AG04450 (cell line): Measurements from ENCODE around the gene DNMT3A. TPM values are rescaled to one million over a fixed set of nuclear protein-coding genes. Genes with fewer than 3 reads are reported as not detected.

Experiments used
- CTCF ChIA-PET: fragments of 300-600, 350-600 bp; formaldehyde crosslinking; extraction: SDS; loops from one replicate; lab custom pipeline; 2022; ENCODE audit warnings: antibody characterized with exemption, inconsistent platforms; lab: Charles Lee
- POLR2A ChIA-PET: fragments of 350-600 bp; formaldehyde crosslinking; extraction: SDS; loops from one replicate; lab custom pipeline; 2021; ENCODE audit warnings: antibody characterized with exemption, inconsistent platforms; lab: Yijun Ruan, JAX
- DNase-seq: peaks from one replicate; pipeline ENCODE4 v3.0.0-alpha.2; 2011; ENCODE audit warnings: low read depth, low spot score
- H3K27ac ChIP-seq: one replicate; pipeline ENCODE4 v1.5.1; 2012; ENCODE audit warnings: low read depth, low read length, control low read depth
- H3K27me3 ChIP-seq: one replicate; pipeline ENCODE4 v1.6.0; 2012; ENCODE audit warnings: low read length; ENCODE audit not compliant: control insufficient read depth, insufficient read depth
- H3K4me3 ChIP-seq: 2 replicates; pipeline ENCODE4 v1.5.1; 2011; ENCODE audit warnings: mild to moderate bottlenecking, low read depth, low read length, control low read depth
- H3K9me3 ChIP-seq: 2 replicates; pipeline ENCODE4 v1.5.1; 2012; ENCODE audit warnings: low read length; ENCODE audit not compliant: control insufficient read depth, insufficient read depth
- polyA plus RNA-seq: library from polyadenylated mRNA; depleted of rRNA; stranded (reverse); fragments of >200 nt; gene quantifications from 2 replicates; pipeline ENCODE4 v1.2.3, GENCODE V29; 2011
- TF ChIP-seq, protein P1 (sequence below): IDR thresholded peaks from 2 replicates; pipeline ENCODE4 v1.5.1; 2011; ENCODE audit warnings: low read depth, low read length, control low read depth, inconsistent platforms

Gene DNMT3A
- polyA plus RNA-seq, 1 experiment: 4.1 TPM

- no peak for DNase-seq
- ChIA-PET POLR2A (no interaction called here), CTCF (interaction anchor here (1.4 to 4.0 kb wide), 3 partner anchors 18 to 284 kb away, joined by 3 to 21 read pairs (median 5); no protein-coding TSS in a partner anchor)
- no peak overlapping the region for H3K4me3 ChIP-seq
- no peaks in the 10 kb centered on the region for H3K27me3 ChIP-seq
- TF ChIP-seq, protein P1, sequence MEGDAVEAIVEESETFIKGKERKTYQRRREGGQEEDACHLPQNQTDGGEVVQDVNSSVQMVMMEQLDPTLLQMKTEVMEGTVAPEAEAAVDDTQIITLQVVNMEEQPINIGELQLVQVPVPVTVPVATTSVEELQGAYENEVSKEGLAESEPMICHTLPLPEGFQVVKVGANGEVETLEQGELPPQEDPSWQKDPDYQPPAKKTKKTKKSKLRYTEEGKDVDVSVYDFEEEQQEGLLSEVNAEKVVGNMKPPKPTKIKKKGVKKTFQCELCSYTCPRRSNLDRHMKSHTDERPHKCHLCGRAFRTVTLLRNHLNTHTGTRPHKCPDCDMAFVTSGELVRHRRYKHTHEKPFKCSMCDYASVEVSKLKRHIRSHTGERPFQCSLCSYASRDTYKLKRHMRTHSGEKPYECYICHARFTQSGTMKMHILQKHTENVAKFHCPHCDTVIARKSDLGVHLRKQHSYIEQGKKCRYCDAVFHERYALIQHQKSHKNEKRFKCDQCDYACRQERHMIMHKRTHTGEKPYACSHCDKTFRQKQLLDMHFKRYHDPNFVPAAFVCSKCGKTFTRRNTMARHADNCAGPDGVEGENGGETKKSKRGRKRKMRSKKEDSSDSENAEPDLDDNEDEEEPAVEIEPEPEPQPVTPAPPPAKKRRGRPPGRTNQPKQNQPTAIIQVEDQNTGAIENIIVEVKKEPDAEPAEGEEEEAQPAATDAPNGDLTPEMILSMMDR: no peak
- H3K9me3 ChIP-seq: peaks cover 16% of the 10 kb centered on the region
- H3K27ac ChIP-seq: no peak overlapping the region
Observed at GRCh38 chr2:25380586-25381375, 39.1 kb upstream of the DNMT3A start.

DNA sequence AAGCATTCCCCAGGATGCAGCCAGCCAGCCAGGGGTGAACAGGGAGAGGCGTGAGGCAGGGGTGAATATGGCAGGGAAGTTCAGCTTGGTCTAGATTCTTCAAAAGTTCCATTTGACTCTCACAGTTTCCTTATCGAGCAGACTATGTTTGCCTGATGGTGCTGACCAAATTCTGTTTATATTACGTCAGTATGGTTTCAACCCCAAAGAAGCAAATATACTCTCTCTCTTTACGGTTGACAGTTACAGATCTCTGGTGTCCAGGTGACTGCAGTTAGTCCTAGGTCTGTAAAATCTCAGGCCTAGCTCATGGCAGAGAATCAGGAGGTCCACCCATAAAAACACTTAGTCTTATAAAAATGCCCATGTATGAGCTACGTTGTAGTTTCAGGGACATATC is 38.3 kb upstream of the DNMT3A start:
- Histone ChIP-seq H3K4me3 (no peak overlapping the region), H3K27ac (no peak overlapping the region), H3K9me3 (peaks cover 16% of the 10 kb centered on the region), H3K27me3 (no peaks in the 10 kb centered on the region)
- POLR2A ChIA-PET: no interaction called here
- CTCF ChIA-PET: interaction anchor here (0.6 to 4.0 kb wide), 4 partner anchors 14 to 285 kb away, joined by 3 to 21 read pairs (median 4); no protein-coding TSS in a partner anchor
- TF ChIP-seq, protein P1: no peak
- no peak for DNase-seq

- TF ChIP-seq, protein P1: no peak
- ChIA-PET CTCF (interaction anchor here (0.6 to 4.0 kb wide), 2 partner anchors 14 to 17 kb away, joined by 4 to 21 read pairs; no protein-coding TSS in a partner anchor), POLR2A (no interaction called here)
- Histone ChIP-seq H3K9me3 (peaks cover 16% of the 10 kb centered on the region), H3K27ac (no peak overlapping the region), H3K4me3 (no peak overlapping the region), H3K27me3 (no peaks in the 10 kb centered on the region)
- DNase-seq: no peak
Observed at GRCh38 chr2:25379535-25379934, 37.8 kb upstream of the DNMT3A start.

- DNase-seq: no peak
- CTCF ChIA-PET: interaction anchor here (4.0 kb wide), 1 partner anchor 16 kb away, joined by 21 read pairs; no protein-coding TSS in a partner anchor
Observed at GRCh38 chr2:25378731-25379490, 37.2 kb upstream of the DNMT3A start.

More at GRCh38 chr2:25378731-25379490, 37.2 kb upstream of the DNMT3A start:
- H3K27me3 ChIP-seq: no peaks in the 10 kb centered on the region
- POLR2A ChIA-PET: no interaction called here
- no peak overlapping the region for H3K27ac ChIP-seq
- no peak overlapping the region for H3K4me3 ChIP-seq
- peaks cover 16% of the 10 kb centered on the region for H3K9me3 ChIP-seq
- TF ChIP-seq, protein P1: no peak
